ENCODE measurements around the gene ADGRG3.

GRCh38 chr16:57667048-57667525 lies 1.0 kb upstream of the ADGRG3 start:
- TF ChIP-seq EZH2 (IDR thresholded peaks at IDR 0.05; ENCODE audit: low read length) (no peak), CTCF (optimal IDR thresholded peaks at IDR 0.05 in 1 of 3, IDR thresholded peaks at IDR 0.05 in 1 of 3, conservative IDR thresholded peaks at IDR 0.05 in 1 of 3; ENCODE audit: extremely low read depth in 1 of 3, insufficient read depth in 2 of 3, low read length in 3 of 3) (no peak)
